ENCODE measurements around the gene CTXN2. TPM values are rescaled to one million over a fixed set of nuclear protein-coding genes. Genes with fewer than 3 reads are reported as not detected.

CTXN2 gene
- total RNA-seq, 2 experiments from 2014 or later: not detected

GRCh38 chr15:48175126-48175525, 16.3 kb upstream of the CTXN2 start:
- intact Hi-C loops (cut with micrococcal nuclease): no loop called here
- CTCF ChIA-PET: no interaction called here
- no peak for DNase-seq
- Mint-ChIP-seq H3K9me3 (peaks cover 10% of the 10 kb centered on the region), H3K4me3 (no peak overlapping the region), H3K36me3 (ENCODE audit: low read depth) (peaks cover 13% of the 10 kb centered on the region), H3K27ac (no peak overlapping the region), H3K27me3 (no peaks in the 10 kb centered on the region), H3K4me1 (ENCODE audit: low read depth) (peaks cover 29% of the 10 kb centered on the region)
- no peak for ATAC-seq
- TF ChIP-seq, protein P1, sequence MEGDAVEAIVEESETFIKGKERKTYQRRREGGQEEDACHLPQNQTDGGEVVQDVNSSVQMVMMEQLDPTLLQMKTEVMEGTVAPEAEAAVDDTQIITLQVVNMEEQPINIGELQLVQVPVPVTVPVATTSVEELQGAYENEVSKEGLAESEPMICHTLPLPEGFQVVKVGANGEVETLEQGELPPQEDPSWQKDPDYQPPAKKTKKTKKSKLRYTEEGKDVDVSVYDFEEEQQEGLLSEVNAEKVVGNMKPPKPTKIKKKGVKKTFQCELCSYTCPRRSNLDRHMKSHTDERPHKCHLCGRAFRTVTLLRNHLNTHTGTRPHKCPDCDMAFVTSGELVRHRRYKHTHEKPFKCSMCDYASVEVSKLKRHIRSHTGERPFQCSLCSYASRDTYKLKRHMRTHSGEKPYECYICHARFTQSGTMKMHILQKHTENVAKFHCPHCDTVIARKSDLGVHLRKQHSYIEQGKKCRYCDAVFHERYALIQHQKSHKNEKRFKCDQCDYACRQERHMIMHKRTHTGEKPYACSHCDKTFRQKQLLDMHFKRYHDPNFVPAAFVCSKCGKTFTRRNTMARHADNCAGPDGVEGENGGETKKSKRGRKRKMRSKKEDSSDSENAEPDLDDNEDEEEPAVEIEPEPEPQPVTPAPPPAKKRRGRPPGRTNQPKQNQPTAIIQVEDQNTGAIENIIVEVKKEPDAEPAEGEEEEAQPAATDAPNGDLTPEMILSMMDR (IDR thresholded peaks at IDR 0.05): no peak
- POLR2A ChIA-PET: no interaction called here

DNA sequence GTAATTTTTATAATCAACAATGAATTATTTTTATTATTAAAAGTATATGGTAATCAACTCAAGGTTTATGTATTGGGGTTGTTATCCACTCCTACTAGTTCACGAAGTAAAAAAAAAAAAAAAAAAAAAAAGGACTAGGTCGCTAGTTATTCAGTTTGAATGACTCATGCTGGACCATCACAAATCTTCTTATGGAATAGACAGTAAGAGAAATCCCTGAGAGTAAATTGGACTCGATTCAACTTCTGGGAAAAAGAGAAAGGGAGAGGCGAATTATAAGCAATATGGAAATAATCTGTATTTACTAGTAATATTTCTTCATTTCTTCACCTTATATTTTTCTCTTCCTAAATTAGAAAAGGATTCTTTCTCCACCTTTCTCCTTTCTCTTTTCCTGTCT, 15.4 kb upstream of the CTXN2 start:
- ChIA-PET POLR2A (no interaction called here), CTCF (no interaction called here)
- TF ChIP-seq, protein P1 (IDR thresholded peaks at IDR 0.05): no peak
- H3K4me1 Mint-ChIP-seq (ENCODE audit: low read depth): peaks cover 29% of the 10 kb centered on the region
- peaks cover 13% of the 10 kb centered on the region for H3K36me3 Mint-ChIP-seq (ENCODE audit: low read depth)
- ATAC-seq (no peak), DNase-seq (no peak)
- no peak overlapping the region for H3K27ac Mint-ChIP-seq
- H3K9me3 Mint-ChIP-seq: peaks cover 10% of the 10 kb centered on the region
- H3K27me3 Mint-ChIP-seq: peaks cover 3% of the 10 kb centered on the region
- H3K4me3 Mint-ChIP-seq: no peak overlapping the region
- intact Hi-C loops (cut with micrococcal nuclease): no loop called here

- Mint-ChIP-seq H3K27me3 (peaks cover 6% of the 10 kb centered on the region), H3K27ac (no peak overlapping the region), H3K4me1 (ENCODE audit: low read depth) (peaks cover 29% of the 10 kb centered on the region), H3K4me3 (peak overlapping the region; percentile 85), H3K36me3 (ENCODE audit: low read depth) (peaks cover 13% of the 10 kb centered on the region), H3K9me3 (peaks cover 9% of the 10 kb centered on the region)
- intact Hi-C loops (cut with micrococcal nuclease): no loop called here
- POLR2A ChIA-PET: no interaction called here
- CTCF ChIA-PET: interaction anchor here (0.8 to 2.8 kb wide), 2 partner anchors 9 to 109 kb away, joined by 3 to 5 read pairs; no protein-coding TSS in a partner anchor
- TF ChIP-seq, protein P1 (IDR thresholded peaks at IDR 0.05): no peak
- DNase-seq (no peak), ATAC-seq (no peak)
Observed at GRCh38 chr15:48176957-48177356, 14.5 kb upstream of the CTXN2 start.

GRCh38 chr15:48177383-48177765, 14.1 kb upstream of the CTXN2 start:
- ATAC-seq (peak; percentile 62), DNase-seq (peak; percentile 16)
- Mint-ChIP-seq H3K36me3 (ENCODE audit: low read depth) (peaks cover 13% of the 10 kb centered on the region), H3K27me3 (peaks cover 10% of the 10 kb centered on the region), H3K4me3 (peak overlapping the region; percentile 85), H3K9me3 (peaks cover 8% of the 10 kb centered on the region), H3K4me1 (ENCODE audit: low read depth) (peaks cover 29% of the 10 kb centered on the region), H3K27ac (peak overlapping the region; percentile 83)
- CTCF ChIA-PET: interaction anchor here (0.8 to 2.8 kb wide), 2 partner anchors 9 to 109 kb away, joined by 3 to 5 read pairs; no protein-coding TSS in a partner anchor
- TF ChIP-seq, protein P1 (IDR thresholded peaks at IDR 0.05): no peak
- intact Hi-C loops (cut with micrococcal nuclease): no loop called here
- POLR2A ChIA-PET: interaction anchor here (0.7 kb wide), 1 partner anchor 45 kb away, joined by 3 read pairs; no protein-coding TSS in a partner anchor

- CTCF ChIA-PET: interaction anchor here (2.8 kb wide), 1 partner anchor 10 kb away, joined by 5 read pairs; no protein-coding TSS in a partner anchor
- POLR2A ChIA-PET: interaction anchor here (0.7 to 1.1 kb wide), 2 partner anchors 45 to 154 kb away, joined by 3 read pairs; no protein-coding TSS in a partner anchor
Observed at GRCh38 chr15:48177766-48178647, 13.5 kb upstream of the CTXN2 start, which contains the start of gene MYEF2. MYEF2 (minus strand) TSS chr15:48178295; CDS start chr15:48178237, 58 bp downstream.

More at GRCh38 chr15:48177766-48178647, 13.5 kb upstream of the CTXN2 start, which contains the start of gene MYEF2:
- intact Hi-C loops (cut with micrococcal nuclease): no loop called here
- Mint-ChIP-seq H3K27me3 (peaks cover 12% of the 10 kb centered on the region), H3K4me3 (peak within 1 kb of the TSS; percentile 85), H3K9me3 (peaks cover 3% of the 10 kb centered on the region), H3K36me3 (ENCODE audit: low read depth) (peaks cover 13% of the 10 kb centered on the region), H3K27ac (peak within 1 kb of the TSS; percentile 83), H3K4me1 (ENCODE audit: low read depth) (peaks cover 27% of the 10 kb centered on the region)
- DNase-seq (peak; percentile 86), ATAC-seq (peak; percentile 94)
- TF ChIP-seq, protein P1 (IDR thresholded peaks at IDR 0.05): no peak
